HTERT RPE-1 (cell line): ENCODE measurements around the gene KLC4.

ENCODE experiments used
- in situ Hi-C: fragments of 300-500 bp; cut with MboI; formaldehyde crosslinking; loops from 4 replicates; pipeline ENCODE4 v1.14.3; 2020; ENCODE audit warnings: low sequenced_read_pairs

Gene KLC4

GRCh38 chr6:43120944-43121913 lies 61.8 kb downstream of the KLC4 start:
- in situ Hi-C loops = no loop called here

- in situ Hi-C loops = no loop called here
Observed at GRCh38 chr6:43122146-43122545, 62.7 kb downstream of the KLC4 start.

- in situ Hi-C loops = no loop called here
Observed at GRCh38 chr6:43123461-43124314, 64.3 kb downstream of the KLC4 start.

GRCh38 chr6:43124481-43124880 lies 65.0 kb downstream of the KLC4 start:
- in situ Hi-C loops = no loop called here
